ENCODE measurements around the gene SINHCAF.
A peak's percentile ranks its signal among the peaks of the same experiment; 100 is the strongest.
"Not testable (repeated sequence)": the region's sequence is repeated elsewhere in the genome, so short reads cannot be mapped to it uniquely, and the experiment has no call there.

Gene SINHCAF

DNA sequence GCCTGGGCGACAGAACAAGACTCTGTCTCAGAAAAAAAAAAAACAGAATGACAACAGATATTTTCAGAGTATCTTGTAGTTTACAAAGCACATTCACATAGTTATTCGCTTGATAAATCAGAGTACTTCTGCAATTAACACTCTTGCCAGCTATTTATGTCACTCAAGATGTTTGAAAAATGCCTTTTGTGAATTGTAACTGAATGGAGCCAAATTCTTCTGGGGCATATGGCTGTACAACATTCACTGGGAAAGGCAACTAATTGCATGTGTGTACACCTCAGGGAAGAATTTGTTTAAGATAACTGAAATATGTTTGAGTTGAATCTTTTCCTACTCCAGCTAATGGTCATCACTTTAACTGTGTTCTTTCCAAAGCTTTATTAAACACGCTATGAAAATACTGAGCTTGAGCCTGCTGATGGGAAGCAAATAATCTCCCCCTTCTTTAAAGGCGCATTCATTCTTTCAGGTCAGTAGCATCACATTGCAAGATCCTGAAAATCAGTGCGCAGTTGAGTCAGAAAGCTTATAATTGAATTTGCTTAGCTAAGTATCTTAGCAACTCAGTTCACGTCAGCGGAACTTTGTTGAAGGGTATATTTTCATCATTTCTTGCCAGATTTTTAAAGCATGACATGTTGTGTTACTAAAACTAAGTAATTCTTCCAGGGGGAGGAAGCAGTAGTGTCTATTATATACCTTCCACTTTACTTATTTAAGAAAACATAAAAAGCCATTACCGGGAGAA, 66.6 kb downstream of the SINHCAF start:
- DNase-seq: no peak

DNA sequence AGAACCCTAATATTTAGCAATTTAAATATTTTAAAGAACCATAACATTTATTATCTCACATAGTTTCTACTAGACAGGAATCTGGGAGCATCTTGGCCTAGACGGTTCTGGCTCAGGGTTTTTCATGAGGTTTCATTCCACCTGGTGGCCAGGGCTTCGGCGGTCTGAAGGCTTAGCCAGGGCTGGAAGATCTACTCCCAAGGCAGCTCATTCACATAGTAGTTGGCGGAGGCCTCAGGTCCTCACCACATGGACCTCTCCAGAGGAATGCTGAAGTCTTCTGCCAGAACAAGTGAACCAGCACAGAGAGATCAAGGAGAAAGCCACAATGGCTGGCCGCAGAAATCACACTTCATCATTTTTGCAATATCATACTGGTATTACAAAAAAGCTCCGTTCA, 68.2 kb downstream of the SINHCAF start:
- no peak for DNase-seq

GRCh38 chr12:31251707-31252611, 74.0 kb downstream of the SINHCAF start:
- peak; percentile 6 for DNase-seq

DNA sequence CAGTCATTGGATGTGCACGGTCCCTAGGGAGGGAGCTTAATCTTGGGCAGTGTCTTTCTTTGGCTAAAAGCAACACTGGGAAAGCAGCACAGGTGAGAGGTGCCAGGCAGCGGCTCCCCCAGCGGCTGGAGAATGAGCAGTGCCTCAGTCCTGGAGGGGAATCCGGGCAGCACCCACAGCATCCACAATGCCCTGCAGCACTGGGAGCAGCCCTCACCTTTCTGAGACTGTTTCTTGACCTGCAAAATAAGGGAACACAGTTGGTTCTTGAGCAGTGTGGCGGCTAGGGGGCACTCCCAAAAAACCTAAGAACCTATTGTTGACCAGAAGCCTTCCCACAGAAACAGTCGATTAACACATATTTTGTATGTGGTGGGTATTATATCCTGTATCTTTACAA, 75.8 kb downstream of the SINHCAF start:
- DNase-seq: no peak

DNA sequence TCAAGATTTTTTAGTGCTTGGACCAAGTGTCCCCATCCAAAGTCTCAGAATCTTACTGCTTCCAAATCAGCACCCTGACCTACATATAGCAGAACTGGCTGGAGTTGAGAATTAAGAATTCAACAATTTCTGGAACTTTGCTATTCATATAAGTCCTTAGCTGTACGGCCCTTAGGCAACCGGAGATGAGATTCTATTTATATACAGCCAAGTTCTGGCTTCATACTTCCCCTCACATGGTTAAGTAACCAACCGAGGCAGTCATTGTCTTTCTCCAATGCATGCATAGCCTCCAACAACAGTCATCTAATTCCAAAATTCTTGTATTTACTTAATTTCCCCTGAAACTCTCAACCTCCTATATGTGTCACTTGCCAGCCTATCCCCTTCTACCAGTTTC, 76.6 kb downstream of the SINHCAF start:
- DNase-seq: no peak

- DNase-seq: no peak
These were observed 77.1 kb downstream of the SINHCAF start for GRCh38 chr12:31248815-31249214.

GRCh38 chr12:31248337-31248736, 77.6 kb downstream of the SINHCAF start:
- no peak for DNase-seq

- no peak for DNase-seq
These were observed 79.5 kb downstream of the SINHCAF start for GRCh38 chr12:31246470-31246850.

GRCh38 chr12:31245822-31246469, 80.0 kb downstream of the SINHCAF start:
- no peak for DNase-seq

DNA sequence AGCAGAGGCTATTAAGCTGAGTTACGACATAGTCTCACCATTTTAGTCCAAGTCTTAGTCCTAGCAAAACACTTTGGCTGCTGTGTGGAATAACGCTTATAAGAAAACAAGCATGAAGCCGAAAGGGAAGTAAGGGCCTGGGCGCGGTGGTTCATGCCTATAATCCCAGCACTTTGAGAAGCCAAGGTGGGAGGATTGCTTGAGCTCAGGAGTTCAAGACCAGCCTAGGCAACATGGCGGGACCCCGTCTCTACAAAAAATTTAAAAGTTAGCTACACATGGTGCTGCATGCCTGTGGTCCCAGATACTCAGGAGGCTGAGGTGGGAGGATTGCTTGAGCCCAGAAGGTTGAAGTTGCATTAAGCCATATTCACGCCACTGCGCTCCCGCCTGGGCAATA, 83.5 kb downstream of the SINHCAF start:
- DNase-seq: not testable (repeated sequence)

GRCh38 chr12:31238764-31239387, 87.1 kb downstream of the SINHCAF start:
- peak; percentile 51 for DNase-seq

- DNase-seq: not testable (repeated sequence)
These were observed 87.6 kb downstream of the SINHCAF start for GRCh38 chr12:31238333-31238732.

DNA sequence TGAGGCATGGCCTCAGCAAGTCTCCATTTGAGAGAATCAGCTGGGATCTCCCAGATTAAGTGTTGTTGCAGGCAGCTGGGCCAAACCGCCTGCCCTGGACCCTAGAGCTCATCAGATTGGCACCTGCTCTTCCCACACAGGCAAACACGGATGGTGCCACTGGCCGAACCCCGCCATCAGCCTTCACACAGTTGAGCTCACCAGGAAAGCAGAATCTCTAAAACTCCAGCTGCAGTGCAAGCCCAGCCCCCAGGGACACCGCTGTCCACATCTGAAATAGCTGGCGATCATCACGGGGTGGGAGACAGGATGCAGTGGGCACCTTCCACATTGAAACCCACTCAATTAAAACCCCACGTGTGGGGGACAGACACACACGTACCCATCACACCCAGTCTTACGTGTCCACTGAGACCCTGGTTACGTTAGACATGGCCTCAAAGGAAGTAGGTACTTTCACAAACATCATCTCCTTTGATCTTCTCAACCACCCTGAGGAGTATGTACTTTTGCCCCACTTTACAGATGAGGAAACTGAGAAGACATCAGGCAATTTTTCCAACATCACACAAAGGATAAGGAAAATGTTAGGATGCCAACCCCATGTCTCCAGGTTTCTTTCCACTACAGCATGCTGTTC, 88.8 kb downstream of the SINHCAF start:
- DNase-seq: no peak

DNA sequence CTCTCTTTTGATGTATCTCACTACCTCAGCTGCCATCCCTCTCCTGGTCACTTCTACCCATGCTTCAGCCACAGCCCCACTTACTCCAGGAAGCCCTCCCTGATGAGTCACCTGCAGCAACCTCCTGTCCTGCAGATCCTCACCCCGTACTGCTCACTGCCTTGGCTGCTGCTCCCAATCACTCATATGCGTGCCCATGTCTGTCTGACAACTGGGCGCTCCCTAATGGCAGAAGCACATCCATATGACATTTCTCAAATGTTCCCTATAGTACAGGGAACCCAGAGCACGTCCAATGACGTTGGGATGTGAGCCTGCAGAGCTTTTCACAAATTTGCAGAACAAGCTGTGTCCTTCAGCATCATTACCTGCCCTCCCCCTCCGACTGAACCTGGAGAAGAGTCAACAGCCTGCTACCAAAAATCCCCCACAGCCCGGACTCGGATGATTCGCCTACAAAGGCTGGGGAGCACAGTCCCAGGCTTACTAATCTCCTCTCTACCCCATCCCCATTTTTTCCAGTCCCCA, 90.0 kb downstream of the SINHCAF start:
- no peak for DNase-seq

DNA sequence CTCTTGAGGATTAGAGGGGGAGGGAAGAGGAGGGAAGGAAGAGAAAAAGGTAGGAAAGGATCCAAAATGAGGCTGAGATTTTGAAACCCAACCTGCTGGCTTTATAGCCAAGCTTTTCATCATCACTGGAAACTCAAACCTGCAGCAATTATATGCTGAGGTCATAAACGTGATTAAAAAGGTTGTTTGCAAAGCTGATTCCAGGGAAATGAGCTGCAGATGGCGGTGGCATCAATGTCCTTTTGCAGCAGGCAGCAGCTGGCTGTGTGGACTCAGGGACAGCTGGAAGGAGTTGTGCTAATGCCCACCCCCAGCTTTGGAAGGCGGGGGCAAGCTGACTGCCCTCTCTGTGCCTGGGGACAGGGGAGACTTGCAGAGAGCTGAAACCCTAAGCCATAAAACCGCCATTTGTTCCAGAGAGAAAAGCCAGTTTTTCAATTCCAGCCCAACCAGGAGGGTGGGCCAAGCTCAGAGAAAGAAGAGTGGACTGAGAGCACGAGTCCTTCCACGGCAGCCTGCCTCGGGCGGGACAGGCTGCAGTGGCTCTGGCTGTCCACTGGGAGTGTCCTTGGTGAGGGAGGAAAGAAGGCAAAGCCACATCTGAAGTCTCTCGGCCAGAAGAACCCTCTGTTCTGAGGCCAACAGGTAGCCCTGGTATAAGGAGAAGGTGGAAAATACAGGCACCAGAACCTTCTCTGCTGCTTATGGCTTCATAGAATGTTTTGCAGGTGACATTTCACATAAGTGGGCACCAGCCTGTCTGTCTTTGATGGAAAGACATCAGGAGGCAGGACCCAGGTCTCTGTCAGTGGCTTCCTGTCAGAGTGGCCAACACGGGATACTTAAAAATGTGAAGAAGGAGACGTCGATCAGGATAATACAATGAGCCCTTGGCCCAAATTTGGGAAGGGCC, 90.7 kb downstream of the SINHCAF start:
- no peak for DNase-seq

DNA sequence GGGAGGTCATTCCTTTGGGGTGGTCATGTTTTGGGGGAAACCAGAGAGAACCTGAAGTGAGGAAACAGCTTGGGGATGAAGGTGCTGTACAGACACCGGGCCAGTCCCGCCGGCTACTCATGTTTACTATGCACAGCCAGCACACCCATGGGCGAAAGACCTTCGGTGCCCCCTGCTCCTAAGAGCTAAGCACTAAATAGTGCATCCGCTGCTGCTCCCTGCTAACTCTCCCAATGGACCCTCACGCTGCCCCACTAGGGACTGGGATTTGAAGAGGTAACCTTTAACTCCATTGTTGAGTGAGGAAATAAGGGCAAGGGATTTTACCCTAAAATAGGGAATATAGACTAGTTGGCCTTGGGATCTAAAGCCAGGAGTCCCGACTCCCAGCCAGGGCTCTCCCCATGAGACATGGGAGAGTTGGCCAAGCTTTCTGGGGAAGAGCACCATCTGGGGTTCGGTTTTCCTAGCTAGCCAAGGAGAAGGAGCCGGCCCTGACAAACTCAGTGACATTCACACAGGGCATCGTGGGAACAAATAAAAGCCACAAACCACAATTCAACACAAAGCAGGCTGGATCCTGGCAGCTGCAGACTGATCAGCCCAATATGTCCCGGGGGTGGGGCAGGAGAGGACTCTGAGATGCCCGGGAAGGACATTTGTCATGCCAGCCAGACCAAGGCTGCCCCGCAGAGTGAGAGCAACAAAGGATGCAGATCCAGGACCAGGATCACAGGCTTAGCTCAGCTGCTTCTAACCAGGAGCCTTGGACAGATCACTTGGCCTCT, 91.7 kb downstream of the SINHCAF start:
- DNase-seq: no peak

DNA sequence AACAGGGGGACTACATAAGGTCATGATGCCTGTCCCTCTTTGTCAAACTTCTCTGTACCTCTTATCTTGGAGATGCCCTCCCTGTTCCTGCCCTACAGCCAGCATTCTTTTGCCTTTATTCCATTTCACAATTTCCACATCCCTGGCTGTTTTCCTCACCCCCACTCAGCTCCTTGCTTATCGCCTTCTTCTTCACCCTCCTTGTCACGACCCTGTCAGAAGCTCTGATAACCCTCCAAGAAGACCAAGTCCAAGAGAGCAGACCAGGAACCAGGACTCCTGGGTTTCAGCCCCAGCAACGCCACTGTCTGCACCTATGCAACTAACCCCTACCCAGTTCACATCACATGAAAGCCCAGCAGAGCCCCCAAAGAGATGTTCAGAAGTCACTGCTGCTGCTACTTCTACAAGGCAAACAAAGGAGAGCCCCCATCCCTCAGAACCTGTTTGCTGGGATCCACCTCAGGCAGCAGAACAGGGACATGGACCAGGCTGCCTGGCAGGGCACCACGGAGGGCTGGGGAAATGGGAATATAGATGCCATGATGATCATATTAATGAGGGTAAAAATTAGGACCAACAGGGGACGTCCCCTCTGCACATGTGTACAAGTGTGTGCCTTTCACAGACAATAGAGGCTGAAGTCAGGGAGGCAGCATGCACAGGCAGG, 92.8 kb downstream of the SINHCAF start:
- DNase-seq: no peak

DNA sequence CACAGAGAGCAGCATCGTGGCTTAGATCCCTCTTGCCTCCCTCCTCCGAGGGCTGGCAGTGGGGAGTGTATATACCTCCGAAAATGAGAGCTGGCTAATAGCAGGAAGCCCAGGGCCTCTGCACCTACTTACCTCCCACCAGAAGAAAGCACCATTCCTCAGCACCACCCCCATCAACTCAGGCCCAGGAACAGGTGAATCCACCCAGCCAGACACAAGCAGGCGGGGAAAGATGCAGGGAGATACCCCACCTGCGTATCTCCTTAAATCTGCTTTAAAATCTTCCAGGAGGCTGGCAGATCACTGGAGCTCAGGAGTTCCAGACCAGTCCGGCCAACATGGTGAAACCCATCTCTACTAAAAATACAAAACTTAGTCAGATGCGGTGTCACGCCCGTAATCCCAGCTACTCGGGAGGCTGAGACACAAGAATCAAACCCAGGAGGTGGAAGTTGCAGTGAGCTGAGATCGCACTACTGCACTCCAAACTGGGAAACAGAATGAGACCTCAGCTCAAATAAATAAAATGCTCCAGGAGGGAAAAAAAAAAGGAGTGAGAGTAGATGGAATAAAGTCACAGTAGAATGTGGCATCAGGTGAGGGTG, 93.5 kb downstream of the SINHCAF start:
- DNase-seq: no peak

DNA sequence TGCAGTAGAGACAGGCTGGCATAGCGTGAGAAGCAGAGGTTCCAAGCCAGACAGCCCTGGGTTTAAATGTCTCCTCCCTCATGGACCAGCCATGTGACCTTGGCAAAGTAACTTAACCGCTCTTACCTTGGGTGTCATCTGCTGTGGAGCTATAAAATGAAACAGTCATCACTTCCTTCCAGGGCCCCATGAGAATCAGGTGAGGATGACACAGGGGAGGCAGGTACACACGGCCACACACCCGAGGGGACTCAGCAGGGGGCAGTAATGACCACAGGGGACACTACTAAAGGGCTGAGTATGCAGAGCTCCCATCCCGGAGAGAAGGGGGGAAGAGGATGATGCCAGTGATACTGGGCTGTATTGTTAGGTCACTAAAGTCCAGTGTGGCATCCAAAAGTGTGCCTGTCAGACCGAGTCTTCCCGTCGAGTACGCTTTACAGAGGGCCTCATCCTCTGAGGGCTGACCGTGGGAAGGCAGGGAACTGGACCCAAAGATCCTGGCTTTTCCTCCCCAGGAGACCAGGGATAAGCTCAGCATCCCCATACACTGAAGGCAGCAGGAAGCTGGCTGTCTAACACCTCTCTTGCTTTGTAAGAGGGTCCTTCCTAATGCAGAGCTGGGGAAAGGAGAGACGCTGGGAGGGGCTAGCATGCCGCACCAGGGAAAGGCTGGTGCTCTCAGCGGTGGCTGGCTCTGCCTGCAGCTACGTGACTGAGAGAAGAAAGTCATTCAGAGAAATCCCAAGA, 94.2 kb downstream of the SINHCAF start:
- DNase-seq: no peak
